ENCODE data around the gene ACKR3. TPM values are rescaled to one million over a fixed set of nuclear protein-coding genes. Genes with fewer than 3 reads are reported as not detected.

ACKR3 gene
- total and polyA plus RNA-seq, 2 of the 4 experiments (the other 2 are of a cell fraction) = not detected

DNA sequence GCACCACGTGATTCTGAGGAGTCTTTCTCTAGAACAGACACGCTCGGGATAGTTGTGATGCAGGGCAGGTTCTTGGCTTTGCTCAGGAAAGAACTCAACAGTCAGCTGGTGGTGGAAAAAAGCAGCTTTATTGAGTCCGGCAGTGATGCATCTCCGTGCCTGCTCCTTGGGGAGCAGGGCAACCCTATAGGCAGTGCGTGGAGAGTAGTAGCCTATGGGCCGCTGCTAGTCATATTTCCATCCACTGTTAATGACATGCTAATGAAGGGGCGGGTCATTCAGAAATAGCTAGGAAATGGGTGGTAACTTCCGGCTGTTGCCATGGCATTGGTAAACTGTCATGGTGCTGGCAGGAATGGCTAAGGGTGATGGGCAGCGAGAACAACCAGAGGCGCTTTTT is 11.6 kb upstream of the ACKR3 start:
- H3K56ac ChIP-seq (ENCODE audit: extremely low read depth, insufficient read depth, low read length) = no peak overlapping the region
- H3K4me3 ChIP-seq (ENCODE audit: insufficient read depth, low read depth, low read length) = no peak overlapping the region
- BruUV-seq (replicated peaks) = no TSS peak
- no peak overlapping the region for H3K18ac ChIP-seq (ENCODE audit: low read depth, low read length)
- no peak overlapping the region for H4K91ac ChIP-seq (ENCODE audit: insufficient read depth, low read depth, low read length)
- no peak overlapping the region for H2BK15ac ChIP-seq (ENCODE audit: low read depth, low read length)
- no peak overlapping the region for H2AFZ ChIP-seq (replicated peaks; ENCODE audit: low read length, poor library complexity)
- H4K20me1 ChIP-seq (ENCODE audit: insufficient read depth, low read length) = no peaks in the 10 kb centered on the region
- H4K5ac ChIP-seq (ENCODE audit: low read depth, low read length) = no peak overlapping the region
- no peak overlapping the region for H3K27ac ChIP-seq (ENCODE audit: insufficient read depth, low read length)
- no peak overlapping the region for H2BK20ac ChIP-seq (ENCODE audit: low read depth, low read length)
- intact Hi-C loops (cut with micrococcal nuclease) (no loop called here), in situ Hi-C loops (cut with MboI; ENCODE audit: low sequenced_read_pairs) (no loop called here), dilution Hi-C loops (cut with HindIII; ENCODE audit: low sequenced_read_pairs, unreplicated experiment) (no loop called here)
- no peaks in the 10 kb centered on the region; the same call in 1 of the 2 replicates for H3K27me3 ChIP-seq (ENCODE audit: control insufficient read depth, insufficient read depth, low read length)
- H3K36me3 ChIP-seq (ENCODE audit: control insufficient read depth, insufficient read depth, low read length) = no peaks in the 10 kb centered on the region
- H3K4me1 ChIP-seq (ENCODE audit: control insufficient read depth, insufficient read depth, low read length) = no peaks in the 10 kb centered on the region
- H3K4me2 ChIP-seq (ENCODE audit: low read depth, low read length) = no peak overlapping the region
- no peaks in the 10 kb centered on the region for H3K9me1 ChIP-seq (ENCODE audit: insufficient read depth, low read length)
- H2BK5ac ChIP-seq (ENCODE audit: low read depth, low read length, poor library complexity, severe bottlenecking) = no peak overlapping the region
- WGBS, 2 experiments (ENCODE audit: extremely low coverage in 2 of 2, insufficient read length in 1 of 2) = 40% methylated on average over 1 of the region's 11 CpGs; no CpG with 5 or more reads in 1 of the 2 experiments
- DNase-seq (no peak), ATAC-seq (ENCODE audit: low read depth) (no peak)
- ChIA-PET CTCF (interaction anchor here (0.6 kb wide), 1 partner anchor 493 kb away, joined by 3 read pairs; no protein-coding TSS in a partner anchor), POLR2A (ENCODE audit: unreplicated experiment) (no interaction called here)
- H3K23ac ChIP-seq (ENCODE audit: low read depth, low read length) = no peak overlapping the region
- H4K8ac ChIP-seq (ENCODE audit: low read depth in 2 of 2, low read length in 2 of 2) = no peak overlapping the region
- no peak overlapping the region for H2AK5ac ChIP-seq (ENCODE audit: low read depth, low read length)
- TF ChIP-seq SMC3 (IDR thresholded peaks at IDR 0.05; ENCODE audit: low read depth, low read length) (no peak), BHLHE40 (IDR thresholded peaks at IDR 0.05; ENCODE audit: low read depth, low read length) (no peak), CEBPB (IDR thresholded peaks at IDR 0.05; ENCODE audit: low read depth, low read length) (no peak)
- TF ChIP-seq, protein P1, sequence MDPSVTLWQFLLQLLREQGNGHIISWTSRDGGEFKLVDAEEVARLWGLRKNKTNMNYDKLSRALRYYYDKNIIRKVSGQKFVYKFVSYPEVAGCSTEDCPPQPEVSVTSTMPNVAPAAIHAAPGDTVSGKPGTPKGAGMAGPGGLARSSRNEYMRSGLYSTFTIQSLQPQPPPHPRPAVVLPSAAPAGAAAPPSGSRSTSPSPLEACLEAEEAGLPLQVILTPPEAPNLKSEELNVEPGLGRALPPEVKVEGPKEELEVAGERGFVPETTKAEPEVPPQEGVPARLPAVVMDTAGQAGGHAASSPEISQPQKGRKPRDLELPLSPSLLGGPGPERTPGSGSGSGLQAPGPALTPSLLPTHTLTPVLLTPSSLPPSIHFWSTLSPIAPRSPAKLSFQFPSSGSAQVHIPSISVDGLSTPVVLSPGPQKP (IDR thresholded peaks at IDR 0.05; ENCODE audit: borderline replicate concordance, low read depth, low read length) = no peak
- no peak overlapping the region for H2AK9ac ChIP-seq (replicated peaks; ENCODE audit: low read depth, low read length, poor library complexity)
- H3K14ac ChIP-seq (replicated peaks; ENCODE audit: low read depth, low read length) = no peak overlapping the region
- no peak overlapping the region for H2BK120ac ChIP-seq (ENCODE audit: low read depth, low read length)
- H3K4ac ChIP-seq (ENCODE audit: low read depth, low read length) = no peak overlapping the region
- H3K9ac ChIP-seq (ENCODE audit: low read depth, low read length) = no peak overlapping the region
- peaks cover 6% of the 10 kb centered on the region for H3K9me3 ChIP-seq (ENCODE audit: control insufficient read depth, insufficient read depth, low read length)
- H3K79me1 ChIP-seq (ENCODE audit: low read depth in 1 of 2, low read length in 2 of 2) = no peaks in the 10 kb centered on the region
